GM21423 (cell line): ENCODE results near the gene GRIK4.

Experiments
- ATAC-seq: cut with Tn5 transposase; IDR thresholded peaks from one replicate; pipeline ENCODE4 v1.9.1; 2021; ENCODE audit warnings: mild to moderate bottlenecking, moderate library complexity; ENCODE audit not compliant: unreplicated experiment

GRIK4 gene

GRCh38 chr11:120694726-120695125 lies 183.2 kb downstream of the GRIK4 start:
- ATAC-seq, result no peak

DNA sequence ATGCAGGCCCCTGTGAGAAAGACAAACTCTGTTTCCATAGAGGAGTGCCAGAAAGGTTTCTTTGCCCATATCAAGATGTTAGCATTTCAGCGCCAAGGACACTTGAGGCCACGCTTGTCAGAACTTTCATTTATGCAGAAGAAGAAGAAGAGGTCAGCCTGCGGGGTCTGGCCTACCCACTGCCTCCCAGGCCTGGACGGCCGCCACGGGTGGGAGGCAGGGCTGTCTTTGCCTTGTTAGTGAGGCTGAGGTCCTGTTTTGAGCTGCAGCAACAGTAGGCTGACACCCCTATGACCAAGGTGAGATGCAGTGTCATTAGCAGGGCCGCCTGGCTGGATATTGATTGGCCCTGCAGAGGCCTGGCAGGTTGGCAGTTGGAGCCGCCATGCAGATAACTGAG lies 183.9 kb downstream of the GRIK4 start:
- ATAC-seq, result no peak

GRCh38 chr11:120695939-120696338 lies 184.4 kb downstream of the GRIK4 start:
- no peak for ATAC-seq

DNA sequence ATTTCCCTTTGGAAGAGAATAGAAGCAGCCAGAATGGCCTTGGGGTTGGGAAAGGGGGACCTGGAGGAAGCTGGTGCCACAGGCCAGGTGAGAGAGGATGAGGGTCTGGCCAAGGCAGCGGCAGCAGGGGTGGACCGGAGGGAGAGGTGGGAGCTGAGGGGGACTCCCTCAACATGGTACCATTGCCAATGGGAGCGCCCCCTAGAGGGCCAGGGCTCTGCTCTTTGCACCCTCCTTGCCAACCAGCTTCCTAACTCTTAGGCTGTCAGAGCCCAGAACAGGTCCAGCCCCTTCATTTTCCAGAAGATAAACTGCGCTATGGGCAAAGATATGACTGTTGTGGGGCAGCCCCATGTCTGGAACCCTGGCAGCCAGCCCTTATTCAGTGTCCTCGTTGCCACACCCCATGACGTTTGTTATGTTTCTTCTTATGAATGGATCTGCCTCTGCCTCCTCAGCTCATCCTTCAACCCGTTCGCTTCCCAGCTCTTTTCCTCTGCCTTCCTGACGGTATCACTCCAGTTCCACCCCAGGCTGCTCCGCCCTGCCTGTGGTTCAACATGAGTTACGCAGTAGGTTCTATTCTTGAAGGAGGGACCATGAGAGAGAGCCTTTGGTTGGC lies 185.2 kb downstream of the GRIK4 start:
- no peak for ATAC-seq

DNA sequence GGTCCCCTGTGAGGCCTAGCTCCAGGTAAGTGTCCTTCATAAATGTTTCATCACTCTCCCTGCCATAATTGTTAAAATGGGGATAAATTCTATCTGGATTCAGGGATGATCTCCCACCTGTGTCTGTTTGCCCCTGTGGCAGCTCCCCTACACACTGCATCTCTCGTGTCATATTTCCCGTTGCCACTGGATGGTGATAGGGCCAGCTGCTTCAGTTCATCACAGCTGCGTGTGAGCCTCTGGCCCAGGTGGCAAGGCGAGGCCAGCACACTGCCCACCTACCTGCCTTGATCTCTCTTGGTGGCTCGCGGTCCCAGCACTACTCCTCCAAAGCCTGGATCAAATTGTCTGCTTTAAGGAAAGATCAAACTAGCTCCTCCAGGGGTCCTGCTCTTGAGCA lies 187.4 kb downstream of the GRIK4 start:
- ATAC-seq, result no peak

- ATAC-seq, result no peak
Measured at GRCh38 chr11:120702656-120703055, 191.1 kb downstream of the GRIK4 start.

GRCh38 chr11:120703358-120704152 lies 192.0 kb downstream of the GRIK4 start:
- ATAC-seq, result peak; percentile 72

- ATAC-seq, result no peak
Measured at GRCh38 chr11:120704256-120704750, 192.8 kb downstream of the GRIK4 start.

GRCh38 chr11:120706257-120706656 lies 194.7 kb downstream of the GRIK4 start:
- no peak for ATAC-seq

- ATAC-seq, result no peak
Measured at GRCh38 chr11:120707098-120707497, 195.6 kb downstream of the GRIK4 start.

GRCh38 chr11:120707663-120708062 lies 196.1 kb downstream of the GRIK4 start:
- no peak for ATAC-seq

DNA sequence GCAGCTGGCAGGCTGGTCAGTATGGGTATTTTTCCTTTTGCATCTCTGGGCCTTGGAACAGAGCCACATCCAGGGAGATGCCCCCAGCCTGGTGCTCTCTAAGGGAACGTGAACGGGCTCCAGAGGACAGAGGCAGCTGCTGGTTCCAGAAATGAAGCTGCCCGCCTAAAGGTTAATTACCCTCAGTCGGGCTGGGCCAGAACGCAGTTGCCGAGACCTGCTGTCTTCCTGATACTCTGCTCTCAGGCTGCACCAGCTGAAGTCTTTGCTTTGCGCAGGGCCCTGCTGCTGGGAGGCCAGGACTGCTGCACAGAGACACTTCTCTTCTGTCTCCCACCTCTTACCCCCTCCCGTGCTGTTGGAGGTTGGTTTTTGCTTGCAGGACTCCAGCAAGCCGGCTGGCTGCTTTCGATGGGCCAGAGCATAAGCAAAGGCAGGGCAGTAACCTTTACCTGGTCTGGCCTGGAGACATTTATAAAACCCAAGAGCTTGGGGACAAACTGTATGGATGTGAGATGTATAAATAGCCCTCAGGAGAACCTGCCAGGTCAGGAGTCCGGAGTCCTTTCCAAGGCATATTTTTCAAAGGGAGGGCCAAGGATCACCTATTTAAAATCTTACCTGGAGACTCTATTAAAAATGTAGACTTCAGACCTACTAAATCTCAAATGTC lies 197.1 kb downstream of the GRIK4 start:
- no peak for ATAC-seq

DNA sequence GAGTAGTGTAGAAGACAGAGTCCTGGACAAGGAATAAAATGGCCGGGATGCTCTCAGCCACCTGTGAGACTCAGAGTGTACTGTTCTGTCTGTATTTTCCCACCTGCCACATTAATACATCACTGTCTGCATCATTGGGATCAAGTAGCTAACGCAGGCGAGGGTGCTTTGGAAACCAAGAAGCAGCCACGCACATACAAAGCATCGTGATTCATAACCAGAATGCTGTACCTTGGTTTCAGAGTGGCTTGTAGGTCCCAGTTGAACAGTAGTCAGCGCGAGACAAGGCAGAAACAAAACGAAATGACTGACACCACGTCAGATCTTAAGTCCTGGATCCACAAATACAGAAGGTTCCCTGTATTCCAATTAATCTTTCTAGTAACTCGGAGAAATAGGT lies 198.3 kb downstream of the GRIK4 start:
- no peak for ATAC-seq

GRCh38 chr11:120710354-120711131 lies 199.0 kb downstream of the GRIK4 start:
- ATAC-seq, result no peak

GRCh38 chr11:120712014-120712413 lies 200.5 kb downstream of the GRIK4 start:
- no peak for ATAC-seq

DNA sequence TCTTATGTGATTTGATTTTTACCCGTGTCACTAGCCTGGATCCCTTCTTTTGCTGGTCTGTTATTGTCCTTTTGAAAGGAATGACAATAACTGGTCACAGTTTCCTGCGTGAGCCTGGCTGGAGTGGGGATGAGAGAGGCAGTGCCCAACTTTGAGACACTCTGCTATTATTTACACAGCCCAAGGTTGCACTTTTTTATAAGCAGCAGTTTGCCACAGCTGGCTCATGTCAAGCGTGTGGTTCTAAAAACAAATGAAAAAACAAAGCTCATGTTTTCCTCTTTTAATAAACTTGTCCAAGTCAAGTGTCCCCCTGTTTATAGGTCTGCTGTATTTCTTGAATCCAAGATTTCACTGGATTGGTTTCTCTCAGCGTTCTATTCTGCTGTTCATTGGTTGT lies 201.3 kb downstream of the GRIK4 start:
- no peak for ATAC-seq

- no peak for ATAC-seq
Measured at GRCh38 chr11:120713296-120713695, 201.7 kb downstream of the GRIK4 start.

DNA sequence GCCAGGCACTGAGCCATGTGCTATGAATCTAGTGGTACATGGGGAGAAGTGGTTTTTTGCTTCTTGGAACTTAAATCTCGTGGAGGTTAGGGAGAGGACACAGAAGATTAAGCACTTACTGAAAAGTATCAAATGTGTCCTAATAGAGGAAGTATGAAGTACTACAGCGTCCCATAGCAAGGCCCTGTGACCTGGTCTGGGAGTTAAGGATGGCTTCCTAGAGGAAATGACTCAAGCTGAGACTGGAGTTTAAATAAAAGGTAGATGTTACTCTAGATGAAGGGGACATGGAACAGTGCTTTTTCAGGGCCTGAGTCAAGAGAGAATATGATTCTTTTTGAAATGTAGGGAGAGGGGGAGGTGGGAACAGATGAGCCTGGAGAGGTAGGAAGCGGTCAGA lies 202.9 kb downstream of the GRIK4 start:
- no peak for ATAC-seq

GRCh38 chr11:120715239-120715638 lies 203.7 kb downstream of the GRIK4 start:
- no peak for ATAC-seq

GRCh38 chr11:120717042-120717441 lies 205.5 kb downstream of the GRIK4 start:
- ATAC-seq, result no peak

DNA sequence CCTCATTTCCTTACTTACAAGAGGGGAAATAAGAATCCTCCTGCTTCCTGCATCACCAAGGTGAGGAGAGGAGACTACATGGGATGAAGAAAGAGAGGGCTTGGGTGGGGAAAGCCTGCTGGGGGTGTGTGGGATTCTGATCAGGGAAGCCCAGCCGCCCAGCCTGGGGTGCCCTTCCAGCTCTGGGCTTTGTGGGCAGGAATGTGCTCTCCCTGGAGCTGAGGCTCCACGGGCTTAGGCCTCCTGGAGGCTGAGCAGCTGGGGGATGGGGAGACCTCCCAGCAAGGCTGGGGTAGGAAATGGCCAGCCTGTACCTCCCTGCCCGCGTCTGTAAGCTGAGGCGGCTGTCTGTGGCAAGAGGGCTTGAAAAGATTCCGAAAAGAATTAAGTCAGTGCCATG lies 206.1 kb downstream of the GRIK4 start:
- no peak for ATAC-seq
